SJCRH30 (cell line): ENCODE data around the gene CFAP126. TPM values are rescaled to one million over a fixed set of nuclear protein-coding genes. Genes with fewer than 3 reads are reported as not detected.
"Not testable (repeated sequence)": the region's sequence is repeated elsewhere in the genome, so short reads cannot be mapped to it uniquely, and the experiment has no call there.

Experiments used
- DNase-seq, 2 experiments: peaks; one replicate each; pipeline ENCODE4 v3.0.0-alpha.2; 2015 to 2020
- H3K27ac ChIP-seq: fragments of 250-450 bp; sonication (Bioruptor Pico); 2 replicates; pipeline ENCODE4 v1.5.1; 2020; ENCODE audit warnings: mild to moderate bottlenecking, moderate library complexity
- H3K27me3 ChIP-seq: fragments of 250-450 bp; sonication (Bioruptor Pico); 2 replicates; pipeline ENCODE4 v1.5.1; 2020; ENCODE audit warnings: mild to moderate bottlenecking, moderate library complexity
- H3K36me3 ChIP-seq: fragments of 250-450 bp; sonication (Bioruptor Pico); 2 replicates; pipeline ENCODE4 v1.5.1; 2020; ENCODE audit warnings: mild to moderate bottlenecking, moderate library complexity
- H3K4me1 ChIP-seq: fragments of 250-450 bp; sonication (Bioruptor Pico); 2 replicates; pipeline ENCODE4 v1.5.1; 2020; ENCODE audit warnings: mild to moderate bottlenecking, moderate library complexity
- H3K4me3 ChIP-seq: fragments of 250-450 bp; sonication (Bioruptor Pico); 2 replicates; pipeline ENCODE4 v1.5.1; 2020; ENCODE audit warnings: mild to moderate bottlenecking, moderate library complexity
- H3K9me3 ChIP-seq: fragments of 250-450 bp; sonication (Bioruptor Pico); replicated peaks from 2 replicates; pipeline ENCODE4 v1.5.1; 2020; ENCODE audit warnings: mild to moderate bottlenecking, moderate library complexity
- total RNA-seq: library from RNA; depleted of rRNA; stranded (reverse); fragments of >200 nt; shearing (Covaris generic); gene quantifications from 2 replicates; pipeline ENCODE4 v1.2.3, GENCODE V29; 2014; rRNA removed

Gene CFAP126, protein sequence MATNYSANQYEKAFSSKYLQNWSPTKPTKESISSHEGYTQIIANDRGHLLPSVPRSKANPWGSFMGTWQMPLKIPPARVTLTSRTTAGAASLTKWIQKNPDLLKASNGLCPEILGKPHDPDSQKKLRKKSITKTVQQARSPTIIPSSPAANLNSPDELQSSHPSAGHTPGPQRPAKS
- not detected in 2 replicates for total RNA-seq

DNA sequence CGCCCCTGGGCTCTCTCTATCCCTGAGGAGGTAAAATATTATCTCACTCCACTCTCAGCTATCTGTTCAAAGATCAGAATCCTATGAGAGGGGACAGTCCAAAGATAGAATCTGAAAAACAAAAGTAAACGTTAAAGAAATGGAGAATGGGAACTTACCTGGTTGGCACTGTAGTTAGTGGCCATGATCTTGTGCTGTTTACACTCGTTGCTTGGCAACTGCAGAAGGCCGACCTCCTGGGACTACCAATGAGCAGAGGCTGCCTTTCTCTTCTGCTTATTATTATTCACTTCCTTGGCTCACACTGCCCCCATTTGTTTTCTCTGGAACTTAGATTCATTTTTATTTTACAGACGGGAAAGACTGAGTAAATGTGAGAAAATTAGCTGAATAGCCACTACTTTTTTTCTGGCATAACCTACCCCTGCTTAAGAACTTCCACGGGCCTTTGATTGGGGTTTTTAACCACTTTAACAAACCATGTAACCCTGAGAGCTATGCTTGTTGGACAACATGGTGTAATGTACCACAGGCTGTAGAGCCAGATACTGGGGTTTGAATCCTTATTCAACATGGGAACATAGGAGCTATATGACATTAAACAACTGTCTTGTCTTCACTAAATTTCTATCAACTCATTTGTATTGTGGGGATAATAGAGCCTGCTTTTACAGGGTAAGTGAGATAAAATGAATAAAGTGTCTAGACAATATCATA, at the start of gene CFAP126:
Gene CFAP126, minus strand, starts transcription at position 193 of the 717 bp plus-strand sequence. Its CDS starts 8 bp downstream, at position 185.
- no peak within 1 kb of the TSS for H3K27ac ChIP-seq

GRCh38 chr1:161413050-161413449, 45.4 kb upstream of the CFAP126 start:
- H3K36me3 ChIP-seq, H3K27ac ChIP-seq, DNase-seq, H3K27me3 ChIP-seq, H3K4me1 ChIP-seq, H3K4me3 ChIP-seq, H3K9me3 ChIP-seq: not testable (repeated sequence)

More for the DNA sequence above, at the start of gene CFAP126:
- Histone ChIP-seq H3K27me3 (no peaks in the 10 kb centered on the region), H3K9me3 (no peaks in the 10 kb centered on the region), H3K4me3 (no peak within 1 kb of the TSS), H3K36me3 (peaks cover 9% of the 10 kb centered on the region), H3K4me1 (no peaks in the 10 kb centered on the region)
- DNase-seq = peak; percentile 11 to 27

DNA sequence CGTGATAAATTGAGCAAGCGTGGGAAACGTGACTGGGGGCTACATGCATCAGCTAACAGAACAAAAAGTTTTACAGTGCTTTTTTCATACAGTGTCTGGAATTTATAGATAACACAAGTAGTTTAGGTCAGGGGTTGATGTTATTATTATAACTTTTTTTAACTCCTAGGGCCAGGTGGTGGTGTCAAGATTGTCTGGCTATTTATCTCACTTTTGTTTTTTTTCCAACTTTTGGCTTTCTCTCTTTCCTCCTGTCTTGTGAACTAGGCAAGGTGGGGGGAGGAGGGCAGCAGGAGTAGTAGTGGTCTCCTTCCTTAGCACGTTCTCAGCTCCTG, 42.9 kb upstream of the CFAP126 start:
- H3K27ac ChIP-seq, H3K4me3 ChIP-seq, H3K9me3 ChIP-seq, H3K27me3 ChIP-seq, H3K4me1 ChIP-seq, DNase-seq, H3K36me3 ChIP-seq: not testable (repeated sequence)

GRCh38 chr1:161409848-161410635, 42.4 kb upstream of the CFAP126 start:
- H3K27ac ChIP-seq, H3K9me3 ChIP-seq, DNase-seq, H3K4me1 ChIP-seq, H3K27me3 ChIP-seq, H3K36me3 ChIP-seq, H3K4me3 ChIP-seq: not testable (repeated sequence)

DNA sequence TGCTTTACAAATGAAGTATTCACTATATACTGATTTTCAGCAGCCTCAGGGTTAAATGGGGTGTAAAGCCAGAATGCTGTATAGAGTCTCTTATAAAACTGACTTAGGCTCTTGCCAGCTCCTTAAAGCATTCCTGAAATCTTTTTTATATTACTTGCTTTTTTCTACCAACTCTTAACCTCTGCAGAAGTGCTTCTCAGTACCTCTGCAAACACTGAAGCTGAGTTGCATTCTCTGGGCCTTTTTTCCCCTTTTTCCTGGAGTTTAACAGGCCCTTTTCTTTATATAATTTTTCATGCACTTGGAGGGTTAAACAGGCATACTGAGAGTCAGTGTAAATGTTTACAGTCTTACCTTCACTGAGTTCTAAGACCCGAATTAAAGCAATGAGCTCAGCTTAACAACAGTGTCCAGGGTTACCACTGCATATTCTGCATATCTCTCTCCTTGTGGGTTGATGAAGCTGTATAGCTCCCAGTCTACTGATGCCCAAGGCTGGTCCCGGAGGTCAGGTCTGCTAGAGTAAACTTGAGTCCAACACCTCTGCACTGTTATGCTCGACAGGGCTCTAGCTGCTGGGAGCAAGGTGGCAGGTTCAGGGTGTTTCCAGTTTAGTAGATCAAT, 40.9 kb upstream of the CFAP126 start:
- no peak for DNase-seq
- Histone ChIP-seq H3K4me1 (no peaks in the 10 kb centered on the region), H3K27me3 (no peaks in the 10 kb centered on the region), H3K4me3 (no peak overlapping the region), H3K36me3 (no peaks in the 10 kb centered on the region), H3K9me3 (no peaks in the 10 kb centered on the region), H3K27ac (no peak overlapping the region)

DNA sequence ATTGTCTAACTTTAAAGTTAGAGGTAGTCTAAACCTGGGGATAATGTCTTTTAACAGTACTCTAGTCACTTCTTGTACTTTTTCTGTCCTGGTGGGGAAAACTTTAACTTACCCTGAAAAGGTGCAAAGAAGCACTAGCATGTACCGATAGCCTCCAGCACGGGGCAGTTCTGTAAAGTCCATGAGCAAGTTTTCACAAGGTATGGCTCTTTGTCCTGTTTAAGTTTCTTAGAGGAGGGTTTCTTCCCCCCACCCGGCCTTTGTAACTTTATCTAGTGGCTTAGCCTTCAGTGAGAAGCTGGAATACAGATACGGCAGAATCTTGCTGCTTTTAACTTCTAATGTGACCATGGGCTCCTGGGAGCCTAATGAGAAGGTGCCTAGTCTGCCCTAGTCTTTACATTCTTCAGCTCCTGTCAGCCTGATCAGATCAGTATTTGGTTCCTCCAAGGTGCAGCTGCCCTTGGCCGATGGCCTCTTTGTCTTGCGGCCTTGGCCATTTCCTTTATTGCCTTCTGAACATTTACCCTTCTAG, 39.8 kb upstream of the CFAP126 start:
- H3K4me1 ChIP-seq = no peaks in the 10 kb centered on the region
- H3K27me3 ChIP-seq = no peaks in the 10 kb centered on the region
- no peak for DNase-seq
- no peak overlapping the region for H3K4me3 ChIP-seq
- no peak overlapping the region for H3K27ac ChIP-seq
- no peaks in the 10 kb centered on the region for H3K36me3 ChIP-seq
- no peaks in the 10 kb centered on the region for H3K9me3 ChIP-seq

DNA sequence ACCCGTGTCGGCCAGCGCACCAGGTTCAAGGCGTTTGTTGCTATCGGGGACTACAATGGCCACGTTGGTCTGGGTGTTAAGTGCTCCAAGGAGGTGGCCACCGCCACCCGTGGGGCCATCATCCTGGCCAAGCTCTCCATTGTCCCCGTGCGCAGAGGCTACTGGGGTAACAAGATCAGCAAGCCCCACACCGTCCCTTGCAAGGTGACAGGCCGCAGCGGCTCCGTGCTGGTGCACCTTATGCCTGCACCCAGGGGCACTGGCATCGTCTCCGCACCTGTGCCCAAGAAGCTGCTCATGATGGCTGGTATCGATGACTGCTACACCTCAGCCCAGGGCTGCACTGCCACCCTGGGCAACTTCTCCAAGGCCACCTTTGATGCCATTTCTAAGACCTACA, 38.9 kb upstream of the CFAP126 start:
- not testable (repeated sequence) for H3K4me1 ChIP-seq, H3K9me3 ChIP-seq, H3K27me3 ChIP-seq, H3K27ac ChIP-seq, H3K36me3 ChIP-seq, DNase-seq, H3K4me3 ChIP-seq

GRCh38 chr1:161404051-161404597, 36.4 kb upstream of the CFAP126 start:
- no peaks in the 10 kb centered on the region for H3K9me3 ChIP-seq
- no peaks in the 10 kb centered on the region for H3K27me3 ChIP-seq
- H3K4me1 ChIP-seq = 0 out of 2 replicates have a peak, but pooled peaks cover 4% of the 10 kb centered on the region
- H3K36me3 ChIP-seq = no peaks in the 10 kb centered on the region
- no peak overlapping the region for H3K4me3 ChIP-seq
- DNase-seq = no peak
- no peak overlapping the region for H3K27ac ChIP-seq

GRCh38 chr1:161402446-161402845, 34.8 kb upstream of the CFAP126 start:
- H3K4me3 ChIP-seq = no peak overlapping the region
- no peaks in the 10 kb centered on the region for H3K27me3 ChIP-seq
- H3K36me3 ChIP-seq = no peaks in the 10 kb centered on the region
- no peaks in the 10 kb centered on the region for H3K9me3 ChIP-seq
- H3K27ac ChIP-seq = no peak overlapping the region
- H3K4me1 ChIP-seq = 0 out of 2 replicates have a peak, but pooled peaks cover 4% of the 10 kb centered on the region
- no peak for DNase-seq

DNA sequence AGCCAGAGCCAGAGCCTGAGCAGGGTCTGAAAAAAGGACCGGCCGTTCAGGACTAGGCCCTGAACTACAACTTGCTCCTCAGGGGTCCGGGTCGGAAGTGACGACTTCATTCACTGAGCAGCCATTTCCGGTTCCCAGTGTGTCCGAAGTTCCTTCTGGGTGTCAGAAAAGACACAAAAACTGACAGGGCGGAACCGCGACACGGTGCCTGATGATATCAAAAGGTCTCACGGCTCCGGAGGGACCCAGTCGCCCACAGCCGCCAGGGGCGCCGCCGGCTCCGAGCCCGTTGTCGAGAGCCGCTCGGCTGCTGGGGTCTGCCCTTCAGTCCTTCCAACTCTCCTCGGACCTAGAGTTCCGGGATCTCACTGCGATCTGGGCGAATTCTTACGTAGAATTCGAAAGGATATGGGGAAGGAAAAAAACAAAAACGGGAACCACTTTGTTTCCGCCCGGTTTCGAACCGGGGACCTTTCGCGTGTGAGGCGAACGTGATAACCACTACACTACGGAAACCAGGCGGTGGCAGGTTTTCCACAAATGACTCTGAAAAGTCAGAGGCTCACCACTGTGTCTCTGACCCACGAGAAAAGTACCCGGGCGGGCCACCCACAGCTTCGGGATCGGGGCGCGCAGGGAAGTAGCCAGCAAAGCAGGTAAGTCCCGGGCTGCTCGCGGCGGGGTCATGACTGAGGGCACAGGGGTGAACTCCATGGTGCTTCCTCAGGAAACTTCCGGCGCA, 31.8 kb upstream of the CFAP126 start:
- H3K4me3 ChIP-seq = peak overlapping the region; percentile 73
- no peaks in the 10 kb centered on the region for H3K9me3 ChIP-seq
- no peaks in the 10 kb centered on the region for H3K36me3 ChIP-seq
- H3K27ac ChIP-seq = peak overlapping the region; percentile 89
- H3K27me3 ChIP-seq = no peaks in the 10 kb centered on the region
- DNase-seq = peak; percentile 84 to 91
- H3K4me1 ChIP-seq = 0 out of 2 replicates have a peak, but pooled peaks cover 4% of the 10 kb centered on the region

GRCh38 chr1:161398900-161399256, 31.2 kb upstream of the CFAP126 start:
- no peaks in the 10 kb centered on the region for H3K36me3 ChIP-seq
- no peaks in the 10 kb centered on the region for H3K27me3 ChIP-seq
- H3K4me1 ChIP-seq = 0 out of 2 replicates have a peak, but pooled peaks cover 4% of the 10 kb centered on the region
- peak overlapping the region; percentile 89 for H3K27ac ChIP-seq
- H3K9me3 ChIP-seq = no peaks in the 10 kb centered on the region
- H3K4me3 ChIP-seq = peak overlapping the region; percentile 73
- no peak for DNase-seq

DNA sequence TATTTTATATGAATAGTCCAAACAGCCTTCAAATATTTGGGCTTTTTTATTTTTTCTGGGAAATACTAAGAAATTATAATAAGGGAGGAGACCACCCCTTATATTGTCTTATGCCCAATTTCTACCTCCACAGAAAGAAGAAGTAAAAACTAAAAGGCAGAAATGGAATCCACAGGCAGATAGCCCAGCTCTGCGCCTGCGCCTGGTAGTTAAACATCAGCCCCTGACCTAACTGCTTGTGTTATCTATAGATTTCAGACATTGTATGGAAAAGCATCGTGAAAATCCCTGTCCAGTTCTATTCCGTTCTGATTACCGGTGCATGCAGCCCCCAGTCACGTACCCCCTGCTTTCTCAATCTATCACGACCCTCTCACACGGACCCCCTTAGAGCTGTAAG, 29.4 kb upstream of the CFAP126 start:
- H3K27ac ChIP-seq, H3K27me3 ChIP-seq, DNase-seq, H3K9me3 ChIP-seq, H3K4me3 ChIP-seq, H3K36me3 ChIP-seq, H3K4me1 ChIP-seq: not testable (repeated sequence)

GRCh38 chr1:161393151-161393550, 25.5 kb upstream of the CFAP126 start:
- no peaks in the 10 kb centered on the region for H3K36me3 ChIP-seq
- H3K9me3 ChIP-seq = no peaks in the 10 kb centered on the region
- no peak overlapping the region for H3K27ac ChIP-seq
- no peak for DNase-seq
- no peak overlapping the region for H3K4me3 ChIP-seq
- H3K4me1 ChIP-seq = no peaks in the 10 kb centered on the region
- H3K27me3 ChIP-seq = no peaks in the 10 kb centered on the region

DNA sequence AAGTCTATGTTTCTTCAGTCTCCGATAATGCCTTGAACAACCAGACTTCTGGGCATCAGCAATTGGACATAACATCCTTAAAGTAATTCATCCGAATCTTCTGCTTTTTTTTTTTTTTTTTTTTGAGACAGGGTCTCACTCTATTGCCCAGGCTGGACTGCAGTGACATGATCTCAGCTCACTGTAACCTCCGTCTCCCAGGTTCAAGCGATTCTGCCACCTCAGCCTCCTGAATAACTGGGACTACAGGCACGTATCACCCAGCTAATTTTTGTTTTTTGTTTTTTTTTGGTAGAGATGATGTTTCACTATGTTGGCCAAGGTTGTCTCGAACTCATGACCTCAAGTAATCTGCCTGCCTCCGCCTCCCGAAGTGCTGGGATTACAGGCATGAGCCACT, 23.9 kb upstream of the CFAP126 start:
- H3K9me3 ChIP-seq = no peaks in the 10 kb centered on the region
- DNase-seq = no peak
- no peak overlapping the region for H3K4me3 ChIP-seq

More for the DNA sequence above, 23.9 kb upstream of the CFAP126 start:
- no peak overlapping the region for H3K27ac ChIP-seq
- H3K36me3 ChIP-seq = no peaks in the 10 kb centered on the region
- H3K4me1 ChIP-seq = no peaks in the 10 kb centered on the region
- H3K27me3 ChIP-seq = no peaks in the 10 kb centered on the region
